ENCODE data around the gene SYDE1.

Gene SYDE1

DNA sequence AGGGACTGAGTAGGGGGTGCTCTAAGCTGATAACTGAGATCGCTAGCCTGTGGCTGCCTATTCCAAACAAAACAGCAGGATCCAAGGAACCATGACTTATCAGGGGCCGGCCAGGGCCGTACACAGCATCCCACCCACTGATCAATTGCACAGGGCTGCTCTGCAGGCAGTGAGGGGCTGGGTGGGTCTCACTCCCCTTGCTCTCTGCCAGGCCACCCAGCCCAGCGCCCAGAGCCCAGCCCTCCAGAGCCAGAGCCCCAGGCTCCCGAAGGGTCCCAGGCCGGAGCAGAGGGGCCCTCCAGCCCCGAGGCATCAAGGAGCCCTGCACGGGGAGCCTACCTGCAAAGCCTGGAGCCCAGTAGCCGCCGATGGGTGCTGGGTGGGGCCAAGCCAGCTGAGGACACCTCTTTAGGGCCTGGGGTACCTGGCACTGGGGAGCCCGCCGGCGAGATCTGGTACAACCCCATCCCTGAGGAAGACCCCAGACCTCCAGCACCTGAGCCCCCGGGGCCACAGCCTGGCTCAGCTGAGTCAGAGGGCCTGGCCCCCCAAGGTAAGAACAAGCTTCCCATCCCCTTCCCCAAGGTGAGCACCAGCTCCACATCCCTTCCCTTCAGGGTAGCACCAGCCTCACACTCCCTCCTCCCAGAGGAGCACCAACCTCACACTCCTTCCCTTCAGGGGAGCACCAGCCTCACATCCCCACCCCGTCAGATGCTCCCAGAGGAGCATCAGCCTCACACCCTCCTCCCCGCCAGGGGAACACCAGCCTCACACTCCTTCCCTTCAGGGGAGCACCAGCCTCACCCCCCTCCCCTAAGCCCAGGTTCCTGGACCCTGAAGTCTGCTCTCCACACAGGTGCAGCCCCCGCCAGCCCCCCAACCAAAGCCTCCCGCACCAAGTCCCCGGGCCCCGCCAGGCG is 1.9 kb downstream of the SYDE1 start:
- Histone ChIP-seq H3K9ac (ENCODE audit: low read length) (no peak overlapping the region), H3K4me1 (ENCODE audit: insufficient read depth, low read length, severe bottlenecking) (no peaks in the 10 kb centered on the region), H4K20me1 (ENCODE audit: insufficient read depth, low read length) (no peaks in the 10 kb centered on the region), H3K27me3 (ENCODE audit: insufficient read depth, low read length) (no peaks in the 10 kb centered on the region; the same call in 1 of the 2 replicates), H3F3A (ENCODE audit: insufficient read depth, low read length) (no peaks in the 10 kb centered on the region), H3K9me3 (ENCODE audit: low read length) (no peaks in the 10 kb centered on the region), H3K9me2 (ENCODE audit: low read depth, low read length) (no peaks in the 10 kb centered on the region), H3K4me3 (ENCODE audit: low read depth, low read length, poor library complexity, severe bottlenecking) (no peak overlapping the region), H3K36me3 (ENCODE audit: insufficient read depth, low read length) (no peaks in the 10 kb centered on the region), H3K4me2 (ENCODE audit: low read length) (no peak overlapping the region), H2AFZ (ENCODE audit: low read length) (no peak overlapping the region), H3K27ac (ENCODE audit: low read depth, low read length, poor library complexity, severe bottlenecking) (no peak overlapping the region), H3K79me2 (ENCODE audit: insufficient read depth, low read length) (no peaks in the 10 kb centered on the region)
- TF ChIP-seq, protein P1, sequence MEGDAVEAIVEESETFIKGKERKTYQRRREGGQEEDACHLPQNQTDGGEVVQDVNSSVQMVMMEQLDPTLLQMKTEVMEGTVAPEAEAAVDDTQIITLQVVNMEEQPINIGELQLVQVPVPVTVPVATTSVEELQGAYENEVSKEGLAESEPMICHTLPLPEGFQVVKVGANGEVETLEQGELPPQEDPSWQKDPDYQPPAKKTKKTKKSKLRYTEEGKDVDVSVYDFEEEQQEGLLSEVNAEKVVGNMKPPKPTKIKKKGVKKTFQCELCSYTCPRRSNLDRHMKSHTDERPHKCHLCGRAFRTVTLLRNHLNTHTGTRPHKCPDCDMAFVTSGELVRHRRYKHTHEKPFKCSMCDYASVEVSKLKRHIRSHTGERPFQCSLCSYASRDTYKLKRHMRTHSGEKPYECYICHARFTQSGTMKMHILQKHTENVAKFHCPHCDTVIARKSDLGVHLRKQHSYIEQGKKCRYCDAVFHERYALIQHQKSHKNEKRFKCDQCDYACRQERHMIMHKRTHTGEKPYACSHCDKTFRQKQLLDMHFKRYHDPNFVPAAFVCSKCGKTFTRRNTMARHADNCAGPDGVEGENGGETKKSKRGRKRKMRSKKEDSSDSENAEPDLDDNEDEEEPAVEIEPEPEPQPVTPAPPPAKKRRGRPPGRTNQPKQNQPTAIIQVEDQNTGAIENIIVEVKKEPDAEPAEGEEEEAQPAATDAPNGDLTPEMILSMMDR (IDR thresholded peaks at IDR 0.05; ENCODE audit: low read length), result no peak
- no peak for TF ChIP-seq EZH2 (IDR thresholded peaks at IDR 0.05; ENCODE audit: borderline replicate concordance, low read length)

DNA sequence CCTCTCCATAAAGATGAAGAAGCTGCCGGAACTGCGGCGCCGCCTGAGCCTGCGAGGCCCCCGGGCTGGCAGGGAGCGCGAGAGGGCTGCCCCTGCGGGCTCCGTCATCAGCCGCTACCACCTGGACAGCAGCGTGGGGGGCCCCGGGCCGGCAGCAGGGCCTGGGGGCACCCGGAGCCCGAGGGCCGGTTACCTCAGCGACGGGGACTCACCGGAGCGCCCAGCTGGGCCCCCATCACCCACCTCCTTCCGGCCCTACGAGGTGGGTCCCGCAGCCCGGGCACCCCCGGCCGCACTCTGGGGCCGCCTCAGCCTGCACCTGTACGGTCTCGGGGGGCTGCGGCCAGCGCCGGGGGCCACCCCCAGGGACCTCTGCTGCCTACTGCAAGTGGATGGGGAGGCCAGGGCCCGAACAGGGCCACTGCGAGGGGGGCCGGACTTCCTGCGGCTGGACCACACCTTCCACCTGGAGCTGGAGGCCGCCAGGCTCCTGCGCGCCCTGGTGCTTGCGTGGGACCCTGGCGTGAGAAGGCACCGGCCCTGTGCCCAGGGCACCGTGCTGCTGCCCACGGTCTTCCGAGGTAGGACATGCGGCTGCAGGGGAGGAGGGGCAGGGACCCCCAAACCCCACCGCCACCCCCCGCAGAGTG is 2.7 kb downstream of the SYDE1 start:
- Histone ChIP-seq H3K4me3 (ENCODE audit: low read depth, low read length, poor library complexity, severe bottlenecking) (no peak overlapping the region), H3K9me3 (ENCODE audit: low read length) (no peaks in the 10 kb centered on the region), H4K20me1 (ENCODE audit: insufficient read depth, low read length) (no peaks in the 10 kb centered on the region), H3K27ac (ENCODE audit: low read depth, low read length, poor library complexity, severe bottlenecking) (no peak overlapping the region), H2AFZ (ENCODE audit: low read length) (no peak overlapping the region), H3K4me2 (ENCODE audit: low read length) (no peak overlapping the region), H3K79me2 (ENCODE audit: insufficient read depth, low read length) (no peaks in the 10 kb centered on the region), H3K4me1 (ENCODE audit: insufficient read depth, low read length, severe bottlenecking) (no peaks in the 10 kb centered on the region), H3F3A (ENCODE audit: insufficient read depth, low read length) (no peaks in the 10 kb centered on the region), H3K9me2 (ENCODE audit: low read depth, low read length) (no peaks in the 10 kb centered on the region), H3K9ac (ENCODE audit: low read length) (no peak overlapping the region), H3K27me3 (ENCODE audit: insufficient read depth, low read length) (no peaks in the 10 kb centered on the region; the same call in 1 of the 2 replicates), H3K36me3 (ENCODE audit: insufficient read depth, low read length) (0 out of 2 replicates have a peak, but pooled peaks cover 6% of the 10 kb centered on the region)
- no peak for TF ChIP-seq EZH2 (IDR thresholded peaks at IDR 0.05; ENCODE audit: borderline replicate concordance, low read length)
- TF ChIP-seq, protein P1 (IDR thresholded peaks at IDR 0.05; ENCODE audit: low read length), result no peak

DNA sequence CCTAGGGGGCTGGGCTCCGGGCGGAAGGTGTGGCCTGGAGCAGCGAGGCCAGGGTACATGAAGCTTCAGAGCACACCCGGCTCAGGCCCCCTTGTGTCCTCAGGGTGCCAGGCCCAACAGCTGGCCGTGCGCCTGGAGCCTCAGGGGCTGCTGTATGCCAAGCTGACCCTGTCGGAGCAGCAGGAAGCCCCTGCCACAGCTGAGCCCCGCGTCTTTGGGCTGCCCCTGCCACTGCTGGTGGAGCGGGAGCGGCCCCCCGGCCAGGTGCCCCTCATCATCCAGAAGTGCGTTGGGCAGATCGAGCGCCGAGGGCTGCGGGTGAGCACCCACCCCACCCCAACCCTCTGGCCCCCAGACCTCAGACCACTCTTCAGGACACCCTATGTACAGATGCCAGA is 3.2 kb downstream of the SYDE1 start:
- H3F3A ChIP-seq (ENCODE audit: insufficient read depth, low read length), result no peaks in the 10 kb centered on the region
- no peak overlapping the region for H3K4me2 ChIP-seq (ENCODE audit: low read length)
- TF ChIP-seq EZH2 (IDR thresholded peaks at IDR 0.05; ENCODE audit: borderline replicate concordance, low read length), result no peak
- TF ChIP-seq, protein P1 (IDR thresholded peaks at IDR 0.05; ENCODE audit: low read length), result no peak
- no peaks in the 10 kb centered on the region for H4K20me1 ChIP-seq (ENCODE audit: insufficient read depth, low read length)
- H3K27me3 ChIP-seq (ENCODE audit: insufficient read depth, low read length), result no peaks in the 10 kb centered on the region
- H2AFZ ChIP-seq (ENCODE audit: low read length), result no peak overlapping the region
- H3K36me3 ChIP-seq (ENCODE audit: insufficient read depth, low read length), result peaks cover 11% of the 10 kb centered on the region; the same call in 1 of the 2 replicates
- H3K27ac ChIP-seq (ENCODE audit: low read depth, low read length, poor library complexity, severe bottlenecking), result no peak overlapping the region
- H3K9me2 ChIP-seq (ENCODE audit: low read depth, low read length), result no peaks in the 10 kb centered on the region
- no peaks in the 10 kb centered on the region for H3K9me3 ChIP-seq (ENCODE audit: low read length)
- no peak overlapping the region for H3K9ac ChIP-seq (ENCODE audit: low read length)
- no peaks in the 10 kb centered on the region for H3K79me2 ChIP-seq (ENCODE audit: insufficient read depth, low read length)
- H3K4me1 ChIP-seq (ENCODE audit: insufficient read depth, low read length, severe bottlenecking), result no peaks in the 10 kb centered on the region
- H3K4me3 ChIP-seq (ENCODE audit: low read depth, low read length, poor library complexity, severe bottlenecking), result no peak overlapping the region
